T1000 (cell line): ENCODE data around the gene DCHS1.

Experiments used
- DNase-seq: peaks from one replicate; lab custom pipeline; 2025; ENCODE audit warnings: mixed read lengths; lab: John Stamatoyannopoulos, UW

The DCHS1 gene

GRCh38 chr11:6611092-6611962 is 44.3 kb downstream of the DCHS1 start:
- no peak for DNase-seq

- DNase-seq, result no peak
Observed at GRCh38 chr11:6610591-6610990, 45.0 kb downstream of the DCHS1 start.

- DNase-seq, result no peak
Observed at GRCh38 chr11:6609502-6610015, 46.0 kb downstream of the DCHS1 start.

GRCh38 chr11:6608726-6609501 is 46.7 kb downstream of the DCHS1 start:
- DNase-seq, result no peak

- DNase-seq, result no peak
Observed at GRCh38 chr11:6608011-6608410, 47.6 kb downstream of the DCHS1 start.

GRCh38 chr11:6607190-6607795 is 48.3 kb downstream of the DCHS1 start:
- DNase-seq, result no peak

GRCh38 chr11:6606471-6607189 is 49.0 kb downstream of the DCHS1 start:
- peak; percentile 70 for DNase-seq

GRCh38 chr11:6604790-6605189 is 50.8 kb downstream of the DCHS1 start:
- DNase-seq, result no peak

- peak; percentile 5 for DNase-seq
Observed at GRCh38 chr11:6604081-6604626, 51.5 kb downstream of the DCHS1 start.

DNA sequence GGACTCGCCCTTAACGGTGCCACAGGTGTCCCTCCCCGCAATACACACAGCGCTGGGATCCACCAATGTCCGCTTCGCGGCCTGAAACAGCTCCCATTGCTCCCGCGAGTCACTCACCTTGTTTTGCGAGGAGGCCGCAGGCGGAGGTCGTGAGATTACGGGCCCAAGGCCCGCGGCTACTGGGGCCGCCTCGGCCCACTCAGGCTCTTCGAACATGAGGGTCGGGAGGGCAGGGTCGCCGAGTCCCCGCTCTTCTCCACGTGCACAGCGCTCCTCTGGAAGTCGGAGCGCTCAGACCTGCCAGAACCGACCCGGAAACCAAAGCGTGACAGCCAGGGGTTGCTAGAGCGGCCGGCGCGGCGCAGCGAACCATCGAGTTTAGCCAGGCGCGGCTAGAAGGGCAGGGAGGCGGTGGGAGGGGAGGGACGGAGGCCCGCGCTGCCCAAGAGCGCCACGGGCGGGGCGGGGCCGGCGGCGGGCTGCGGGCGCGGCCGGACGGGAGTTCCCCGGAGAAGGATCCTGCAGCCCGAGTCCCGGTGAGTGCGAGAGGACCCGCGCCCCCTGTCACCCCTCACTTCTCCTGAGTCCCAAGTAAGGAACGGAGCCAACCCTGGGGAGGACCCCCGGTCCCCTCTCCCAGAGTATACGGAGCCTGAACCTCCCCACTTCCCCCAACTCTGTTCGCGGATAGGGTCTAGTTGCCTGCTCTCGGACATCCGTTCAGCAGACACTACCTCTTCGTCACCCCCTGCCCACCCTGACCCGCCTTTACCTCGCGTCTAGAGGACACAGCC is 52.1 kb downstream of the DCHS1 start, which contains the start of the genes ILK and RRP8:
Gene ILK (plus strand): TSS at position 488 of the 794 bp plus-strand sequence. CDS start 498 bp downstream, outside the sequence.
Gene RRP8 (minus strand): TSS at position 330 of the 794 bp plus-strand sequence. CDS start 114 bp downstream, at position 216.
- DNase-seq, result peak; percentile 68

GRCh38 chr11:6602096-6602940 is 53.3 kb downstream of the DCHS1 start:
- no peak for DNase-seq

DNA sequence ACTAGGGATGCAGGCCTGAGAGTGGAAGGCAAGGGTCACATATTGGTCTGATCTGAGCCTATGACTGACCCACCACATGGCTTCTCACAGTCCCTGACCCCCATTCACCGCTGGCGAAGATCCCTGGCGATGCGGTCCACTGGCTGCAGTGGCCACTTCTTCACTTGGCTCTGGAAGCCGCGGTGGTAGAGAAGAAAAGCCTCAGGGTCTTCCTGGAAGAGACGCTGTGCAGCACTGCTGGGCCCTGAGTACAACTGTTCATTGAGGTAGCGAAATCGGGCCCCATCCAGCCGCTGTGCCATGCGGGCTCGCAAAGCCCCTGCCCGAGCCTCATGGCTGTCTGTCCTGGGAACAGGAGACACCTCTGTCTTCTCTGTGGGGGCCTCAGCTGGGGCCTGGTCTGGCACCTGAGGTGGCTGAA is 54.6 kb downstream of the DCHS1 start:
- DNase-seq, result no peak

GRCh38 chr11:6599881-6600390 is 55.7 kb downstream of the DCHS1 start:
- DNase-seq, result no peak

- DNase-seq, result no peak
Observed at GRCh38 chr11:6599449-6599848, 56.2 kb downstream of the DCHS1 start.

DNA sequence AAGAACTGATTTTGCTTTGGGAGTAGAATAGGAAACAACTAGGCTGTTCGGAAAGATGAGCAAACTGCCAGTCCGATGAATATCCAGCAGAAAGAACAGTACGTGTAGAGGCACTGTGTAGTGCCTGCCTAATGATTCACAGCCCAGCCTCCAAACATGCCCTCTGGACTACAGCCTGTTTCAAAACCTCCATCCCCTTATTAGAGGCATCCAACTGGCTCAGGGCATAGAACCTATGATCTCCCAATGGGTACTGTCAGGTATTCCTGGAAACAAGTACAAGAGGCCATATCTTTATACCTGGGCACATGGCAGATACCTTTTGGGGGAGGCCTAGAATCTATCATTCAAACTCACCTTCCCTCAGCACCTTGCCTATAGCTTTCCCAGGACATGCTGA is 57.1 kb downstream of the DCHS1 start:
- no peak for DNase-seq

- DNase-seq, result no peak
Observed at GRCh38 chr11:6596239-6596877, 59.3 kb downstream of the DCHS1 start.

DNA sequence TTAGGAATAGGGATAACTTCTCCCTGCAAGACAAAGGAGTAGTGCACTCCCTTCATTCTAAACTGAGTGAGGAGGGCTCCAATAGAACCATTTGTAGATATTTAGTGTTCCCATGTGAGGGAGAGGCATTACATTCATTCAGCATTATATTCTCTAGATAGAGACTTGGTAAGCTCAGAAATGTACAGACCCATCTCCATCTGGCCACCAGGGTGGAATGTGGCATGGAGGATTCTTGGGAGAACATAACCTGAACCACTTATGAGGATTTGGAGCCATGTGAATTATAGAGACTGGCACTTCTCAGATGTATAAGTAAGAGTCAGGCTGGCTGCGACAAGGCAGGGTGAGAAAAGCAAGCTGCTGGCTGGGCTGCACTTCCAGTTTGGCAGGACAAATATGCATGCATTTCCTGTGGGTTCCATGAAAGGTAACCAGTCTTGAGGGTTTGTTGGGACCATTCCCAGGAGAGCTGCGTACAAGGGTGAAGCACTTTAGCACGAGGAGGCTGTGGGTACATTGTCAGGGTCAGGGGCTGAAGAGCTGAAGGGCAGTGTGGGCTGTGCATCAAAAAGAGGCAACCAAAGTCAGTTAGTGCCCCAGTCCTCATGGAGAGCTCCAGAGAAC is 61.4 kb downstream of the DCHS1 start:
- no peak for DNase-seq

DNA sequence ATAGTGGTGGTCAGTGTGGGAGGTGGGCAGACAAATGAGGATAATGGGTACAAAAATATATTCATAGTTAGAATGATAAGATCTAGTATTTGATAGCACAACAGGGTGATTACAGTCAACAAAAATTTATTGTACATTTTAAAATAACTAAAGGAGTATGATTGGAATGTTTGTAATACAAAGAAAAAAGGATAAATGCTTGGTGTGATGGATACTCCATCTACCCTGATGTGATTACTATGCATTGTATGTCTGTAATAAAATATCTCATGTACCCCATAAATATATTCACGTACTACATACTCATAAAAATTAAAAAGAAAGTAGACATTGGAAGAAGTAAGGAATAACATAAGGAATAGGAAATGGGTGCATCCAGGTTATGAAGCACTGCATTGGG is 67.6 kb downstream of the DCHS1 start:
- no peak for DNase-seq
